ENCODE measurements around the gene RERE.

- no peak for TF ChIP-seq CTCF (IDR thresholded peaks at IDR 0.05)
- TF ChIP-seq POLR2A (IDR thresholded peaks at IDR 0.05): no peak
Observed at GRCh38 chr1:8429549-8430110, 387.8 kb downstream of the RERE start.

All from uterus (tissue), 2 donors.